Left lung (tissue), 14 donors: Measurements from ENCODE around the gene COX7C. TPM values are rescaled to one million over a fixed set of nuclear protein-coding genes. Genes with fewer than 3 reads are reported as not detected.
"Not testable (repeated sequence)": the region's sequence is repeated elsewhere in the genome, so short reads cannot be mapped to it uniquely, and the experiment has no call there.

Source experiments
- ATAC-seq: fragments of 200-7000 bp; cut with Tn5 transposase; one replicate; pipeline ENCODE4 v1.9.1; 2020; ENCODE audit warnings: moderate library complexity
- DNase-seq, 4 donors: peaks; one replicate each; pipeline ENCODE4 v3.0.0-alpha.2; 2013 to 2020
- H3K27ac ChIP-seq, 2 donors: fragments of 200-600 bp; sonication (generic) in 1 of 2; one replicate each; pipeline versions ENCODE4 v1.5.0 to v1.8.0; 2020 to 2021
- H3K27me3 ChIP-seq, 2 donors: fragments of 200-600 bp; sonication (generic) in 1 of 2; one replicate each; pipeline versions ENCODE4 v1.5.0 to v1.8.0; 2020 to 2021
- H3K36me3 ChIP-seq, 2 donors: fragments of 200-600 bp; sonication (generic) in 1 of 2; one replicate each; pipeline versions ENCODE4 v1.5.0 to v1.8.0; 2020 to 2021
- H3K4me1 ChIP-seq, 2 donors: fragments of 200-600 bp; one replicate each; pipeline ENCODE4 v1.8.0; 2021
- H3K4me3 ChIP-seq, 2 donors: fragments of 200-600 bp; sonication (generic) in 1 of 2; one replicate each; pipeline versions ENCODE4 v1.5.0 to v1.8.0; 2020 to 2021; ENCODE audit warnings: mild to moderate bottlenecking in 1 of 2
- H3K9me3 ChIP-seq, 2 donors: fragments of 200-600 bp; sonication (generic) in 1 of 2; one replicate each; pipeline versions ENCODE4 v1.5.0 to v1.8.0; 2020 to 2021
- CTCF ChIP-seq, 2 donors: fragments of 200-600 bp; sonication (generic) in 1 of 2; IDR thresholded peaks; one replicate each; pipeline versions ENCODE4 v1.5.0 to v1.8.0; 2021; ENCODE audit warnings: antibody characterized with exemption in 2 of 2
- intact Hi-C, 2 donors: fragments of 100-400 bp; cut with DNase I; formaldehyde crosslinking; loops; one replicate each; pipeline versions ENCODE4 v1.11.2 to v1.14.2; 2022
- long read RNA-seq, 12 donors: library from polyadenylated mRNA in 2 of 12; unstranded in 2 of 12; transcript quantifications; one replicate each; pipeline ENCODE4 v2.0.0 and lab custom pipeline, GENCODE V29; 2019 to 2026
- polyA plus RNA-seq, 6 donors: library from polyadenylated mRNA; unstranded; fragments of 120-200 nt; gene quantifications; one replicate each; pipeline ENCODE4 v1.2.1, GENCODE V29; 2013; ENCODE audit not compliant: insufficient read length in 6 of 6
- total RNA-seq, 2 donors: library from RNA; stranded (reverse); fragmentation: NEBNext Ultra II Directional; extraction: Animal tissue kit (Norgen Biotek cat#: 25700); gene quantifications; one replicate each; pipeline ENCODE4 v1.2.1, GENCODE V29; 2021
- donor health status: DM: no; HTN: yes; CAD: no.
- donor health status: DM: no; HTN: no; CAD: no.

COX7C gene
- total RNA-seq, result 100 to 1,000 TPM; 399 to 472 TPM
- 100 to 1,000 TPM; 769 to 846 (median 813) TPM for polyA plus RNA-seq
- long read RNA-seq, donor 1, transcript COX7C-203 (2 exons, 1,584 nt), result minor isoform, 7 of 952 reads
- long read RNA-seq, donor 1, transcript COX7C-205 (3 exons, 369 nt), result minor isoform, 105 of 952 reads
- long read RNA-seq, donor 1, transcript COX7C-201 (3 exons, 666 nt), result major isoform, 712 of 952 reads
- long read RNA-seq, donor 1, partial matches to known transcripts, result 42 of 952 reads
- long read RNA-seq, donor 1, other reads (novel, unspliced or antisense), result 85 of 952 reads
- long read RNA-seq, donor 2, transcript COX7C-205 (3 exons, 369 nt), result minor isoform, 69 of 689 reads
- long read RNA-seq, donor 2, transcript COX7C-201 (3 exons, 666 nt), result major isoform, 489 of 689 reads
- long read RNA-seq, donor 2, partial matches to known transcripts, result 73 of 689 reads
- long read RNA-seq, donor 2, other reads (novel, unspliced or antisense), result 54 of 689 reads
- long read RNA-seq, donor 3, transcript COX7C-201 (3 exons, 666 nt), result major isoform, 404 of 545 reads
- long read RNA-seq, donor 3, transcript COX7C-205 (3 exons, 369 nt), result minor isoform, 71 of 545 reads
- long read RNA-seq, donor 3, partial matches to known transcripts, result 20 of 545 reads
- long read RNA-seq, donor 3, other reads (novel, unspliced or antisense), result 50 of 545 reads
- long read RNA-seq, donor 4, transcript COX7C-201 (3 exons, 666 nt), result major isoform, 653 of 739 reads
- long read RNA-seq, donor 4, transcript COX7C-205 (3 exons, 369 nt), result minor isoform, 46 of 739 reads
- long read RNA-seq, donor 4, partial matches to known transcripts, result 0 of 739 reads
- long read RNA-seq, donor 4, other reads (novel, unspliced or antisense), result 39 of 739 reads
- long read RNA-seq, donor 5, transcript COX7C-205 (3 exons, 369 nt), result minor isoform, 79 of 753 reads
- long read RNA-seq, donor 5, transcript COX7C-203 (2 exons, 1,584 nt), result minor isoform, 8 of 753 reads
- long read RNA-seq, donor 5, transcript COX7C-201 (3 exons, 666 nt), result major isoform, 546 of 753 reads
- long read RNA-seq, donor 5, partial matches to known transcripts, result 47 of 753 reads
- long read RNA-seq, donor 5, other reads (novel, unspliced or antisense), result 72 of 753 reads
- long read RNA-seq, donor 6, transcript COX7C-203 (2 exons, 1,584 nt), result minor isoform, 8 of 803 reads
- long read RNA-seq, donor 6, transcript COX7C-201 (3 exons, 666 nt), result major isoform, 589 of 803 reads
- long read RNA-seq, donor 6, transcript COX7C-205 (3 exons, 369 nt), result minor isoform, 99 of 803 reads
- long read RNA-seq, donor 6, partial matches to known transcripts, result 44 of 803 reads
- long read RNA-seq, donor 6, other reads (novel, unspliced or antisense), result 63 of 803 reads
- long read RNA-seq, donor 7, transcript COX7C-201 (3 exons, 666 nt), result major isoform, 214 of 287 reads
- long read RNA-seq, donor 7, transcript COX7C-203 (2 exons, 1,584 nt), result minor isoform, 7 of 287 reads
- long read RNA-seq, donor 7, transcript COX7C-205 (3 exons, 369 nt), result minor isoform, 31 of 287 reads
- long read RNA-seq, donor 7, partial matches to known transcripts, result 16 of 287 reads
- long read RNA-seq, donor 7, other reads (novel, unspliced or antisense), result 19 of 287 reads
- long read RNA-seq, donor 8, transcript COX7C-201 (3 exons, 666 nt), result major isoform, 193 of 261 reads
- long read RNA-seq, donor 8, transcript COX7C-205 (3 exons, 369 nt), result minor isoform, 40 of 261 reads
- long read RNA-seq, donor 8, partial matches to known transcripts, result 10 of 261 reads
- long read RNA-seq, donor 8, other reads (novel, unspliced or antisense), result 16 of 261 reads
- long read RNA-seq, donor 9, transcript COX7C-201 (3 exons, 666 nt), result major isoform, 6 of 6 reads
- long read RNA-seq, donor 9, partial matches to known transcripts, result 0 of 6 reads
- long read RNA-seq, donor 9, other reads (novel, unspliced or antisense), result 0 of 6 reads
- long read RNA-seq, donor 10, transcript COX7C-201 (3 exons, 666 nt), result major isoform, 263 of 301 reads
- long read RNA-seq, donor 10, transcript COX7C-205 (3 exons, 369 nt), result minor isoform, 31 of 301 reads
- long read RNA-seq, donor 10, partial matches to known transcripts, result 0 of 301 reads
- long read RNA-seq, donor 10, other reads (novel, unspliced or antisense), result 7 of 301 reads
- long read RNA-seq, donor 11, transcript COX7C-205 (3 exons, 369 nt), result minor isoform, 62 of 695 reads
- long read RNA-seq, donor 11, transcript COX7C-201 (3 exons, 666 nt), result major isoform, 551 of 695 reads
- long read RNA-seq, donor 11, partial matches to known transcripts, result 29 of 695 reads
- long read RNA-seq, donor 11, other reads (novel, unspliced or antisense), result 48 of 695 reads
- long read RNA-seq, donor 12, transcript COX7C-205 (3 exons, 369 nt), result minor isoform, 35 of 406 reads
- long read RNA-seq, donor 12, transcript COX7C-201 (3 exons, 666 nt), result major isoform, 324 of 406 reads
- long read RNA-seq, donor 12, partial matches to known transcripts, result 12 of 406 reads
- long read RNA-seq, donor 12, other reads (novel, unspliced or antisense), result 31 of 406 reads

- Histone ChIP-seq H3K4me1 (peaks cover 0 to 12% of the 10 kb centered on the region in 2 donors), H3K9me3 (no peaks in the 10 kb centered on the region), H3K27me3 (no peaks in the 10 kb centered on the region), H3K36me3 (peaks cover 0 to 39% of the 10 kb centered on the region in 2 donors), H3K27ac (peak within 1 kb of the TSS; percentile 77 to 81), H3K4me3 (peak within 1 kb of the TSS; percentile 69 to 74)
- no peak for TF ChIP-seq CTCF (IDR thresholded peaks at IDR 0.05)
- ATAC-seq (peak; percentile 99), DNase-seq (peak; percentile 83 to 96 (median 92))
- intact Hi-C loops, result no loop called here
Measured at GRCh38 chr5:86617756-86618576, at the start of gene COX7C. TSS of gene COX7C (plus strand) at chr5:86617941. CDS start at chr5:86618056, 115 bp downstream.

- ATAC-seq, H3K4me1 ChIP-seq, H3K36me3 ChIP-seq, H3K27ac ChIP-seq, H3K27me3 ChIP-seq, H3K4me3 ChIP-seq, H3K9me3 ChIP-seq, intact Hi-C loops, DNase-seq: not testable (repeated sequence)
Measured at GRCh38 chr5:86569522-86570426, 48.0 kb upstream of the COX7C start.

GRCh38 chr5:86570427-86571083 lies 47.2 kb upstream of the COX7C start:
- H3K4me1 ChIP-seq, result no peaks in the 10 kb centered on the region
- H3K27me3 ChIP-seq, result no peaks in the 10 kb centered on the region
- TF ChIP-seq CTCF (IDR thresholded peaks at IDR 0.05), result no peak
- no peak overlapping the region for H3K4me3 ChIP-seq
- DNase-seq (no peak), ATAC-seq (no peak)
- no peaks in the 10 kb centered on the region for H3K36me3 ChIP-seq
- H3K9me3 ChIP-seq, result no peaks in the 10 kb centered on the region
- intact Hi-C loops, result no loop called here
- H3K27ac ChIP-seq, result no peak overlapping the region

GRCh38 chr5:86571109-86571508 lies 46.6 kb upstream of the COX7C start:
- intact Hi-C loops, H3K27me3 ChIP-seq, H3K27ac ChIP-seq, H3K4me3 ChIP-seq, DNase-seq, H3K4me1 ChIP-seq, H3K36me3 ChIP-seq, H3K9me3 ChIP-seq, ATAC-seq: not testable (repeated sequence)
